ENCODE data around the gene SPATA12. TPM values are rescaled to one million over a fixed set of nuclear protein-coding genes. Genes with fewer than 3 reads are reported as not detected.

Gene SPATA12, protein sequence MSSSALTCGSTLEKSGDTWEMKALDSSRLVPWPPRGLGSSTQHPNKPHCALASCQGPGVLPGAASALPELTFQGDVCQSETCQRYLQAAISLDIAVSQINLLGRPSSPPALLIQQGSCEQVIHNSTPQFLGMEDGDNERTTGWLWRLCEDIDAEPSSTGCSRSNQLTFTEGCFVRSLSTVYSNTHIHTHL
- not detected for total RNA-seq

DNA sequence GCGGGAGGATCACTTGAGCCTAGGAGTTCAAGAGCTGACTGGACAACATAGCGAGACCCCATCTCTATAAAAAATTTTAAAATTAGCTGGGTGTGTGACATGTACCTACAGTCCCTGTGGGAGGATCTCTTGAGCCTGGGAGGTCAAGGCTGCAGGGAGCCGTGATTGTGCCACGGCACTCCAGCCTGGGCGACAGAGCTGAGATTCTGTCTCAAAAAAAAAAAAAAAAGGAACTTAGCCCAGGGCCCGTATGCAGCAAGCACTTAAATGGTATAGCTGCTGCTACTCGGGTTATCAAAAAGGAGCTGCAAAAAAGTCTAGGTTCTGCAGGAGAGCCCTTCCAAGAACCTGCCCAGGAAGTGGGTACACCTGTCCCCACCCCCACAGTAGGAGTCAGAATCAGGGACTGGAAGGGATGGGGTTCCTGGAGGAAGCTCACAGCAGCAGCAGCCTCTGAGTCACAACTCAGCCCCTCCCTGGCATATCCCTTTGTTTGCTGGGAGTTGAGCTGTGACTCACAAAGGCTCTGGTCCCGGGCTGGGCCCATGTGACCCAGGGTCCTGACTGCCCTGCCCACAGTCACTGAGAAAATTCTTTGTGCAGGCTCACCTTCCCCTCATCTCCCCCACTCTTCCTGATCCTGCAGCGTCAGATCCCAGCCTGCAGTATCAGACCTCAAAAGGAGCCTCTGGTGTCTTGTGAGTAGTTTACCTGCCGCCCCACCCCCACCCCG, at the start of gene SPATA12:
TSS of gene SPATA12 (plus strand) at position 576 of the 733 bp plus-strand sequence. CDS start 13,031 bp downstream, outside the sequence.
- H3K4me3 Mint-ChIP-seq, result no peak within 1 kb of the TSS

DNA sequence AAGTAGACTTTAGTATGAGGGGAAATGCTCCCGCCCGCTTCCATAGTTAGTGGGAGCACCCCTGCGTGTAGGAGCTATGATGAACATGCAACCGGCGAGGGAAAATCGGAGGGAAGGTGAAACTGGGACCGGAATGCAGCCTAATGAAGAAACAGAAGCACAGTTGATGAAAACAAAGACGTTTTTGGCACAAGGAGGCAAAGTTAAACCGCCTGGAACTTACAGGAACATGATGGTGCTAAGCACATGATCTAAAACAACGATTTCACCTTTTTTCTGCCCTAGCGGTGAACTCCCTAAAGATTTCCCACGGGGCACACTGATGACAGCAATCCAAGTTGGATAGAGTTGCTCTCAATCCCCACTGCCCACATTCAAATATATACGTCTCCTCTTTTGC, 49.4 kb upstream of the SPATA12 start:
- H3K4me1 Mint-ChIP-seq, result peaks cover 10% of the 10 kb centered on the region
- no peak overlapping the region for H3K27ac Mint-ChIP-seq
- ChIA-PET CTCF (no interaction called here), POLR2A (no interaction called here)
- H3K4me3 Mint-ChIP-seq, result no peak overlapping the region
- H3K27me3 Mint-ChIP-seq, result no peaks in the 10 kb centered on the region
- no peaks in the 10 kb centered on the region for H3K36me3 Mint-ChIP-seq (ENCODE audit: low read depth)
- no peak for DNase-seq
- no peaks in the 10 kb centered on the region for H3K9me3 Mint-ChIP-seq

More for the DNA sequence above, at the start of gene SPATA12:
- H3K27ac Mint-ChIP-seq, result no peak within 1 kb of the TSS
- DNase-seq, result no peak
- no peaks in the 10 kb centered on the region for H3K9me3 Mint-ChIP-seq
- ChIA-PET CTCF (no interaction called here), POLR2A (no interaction called here)
- no peaks in the 10 kb centered on the region for H3K27me3 Mint-ChIP-seq
- no peaks in the 10 kb centered on the region for H3K36me3 Mint-ChIP-seq (ENCODE audit: low read depth)
- peaks cover 11% of the 10 kb centered on the region for H3K4me1 Mint-ChIP-seq

DNA sequence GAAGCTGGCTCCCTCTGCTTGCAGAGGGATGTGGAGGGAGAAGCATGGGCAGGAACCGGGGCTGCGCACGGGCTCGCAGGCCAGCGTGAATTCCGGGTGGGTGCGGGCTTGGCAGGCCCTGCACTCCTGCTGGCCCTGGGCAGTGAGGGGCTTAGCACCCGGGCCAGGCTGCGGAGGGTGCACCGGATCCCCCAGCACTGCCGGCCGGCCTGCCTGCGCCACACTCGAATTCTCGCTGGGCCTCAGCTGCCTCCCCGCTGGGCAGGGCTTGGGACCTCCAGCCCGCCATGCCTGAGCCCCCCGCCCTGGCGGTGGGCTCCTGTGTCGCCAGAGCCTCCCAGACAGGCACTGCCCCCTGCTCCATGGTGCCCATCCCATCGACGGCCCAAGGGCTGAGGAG, 47.6 kb upstream of the SPATA12 start:
- peaks cover 1% of the 10 kb centered on the region for H3K27me3 Mint-ChIP-seq
- H3K4me1 Mint-ChIP-seq, result peaks cover 2% of the 10 kb centered on the region
- CTCF ChIA-PET, result interaction anchor here (1.5 kb wide), 1 partner anchor 8 kb away, joined by 6 read pairs; no protein-coding TSS in a partner anchor
- H3K4me3 Mint-ChIP-seq, result no peak overlapping the region
- H3K36me3 Mint-ChIP-seq (ENCODE audit: low read depth), result no peaks in the 10 kb centered on the region
- no peak overlapping the region for H3K27ac Mint-ChIP-seq
- POLR2A ChIA-PET, result no interaction called here
- H3K9me3 Mint-ChIP-seq, result no peaks in the 10 kb centered on the region
- no peak for DNase-seq

DNA sequence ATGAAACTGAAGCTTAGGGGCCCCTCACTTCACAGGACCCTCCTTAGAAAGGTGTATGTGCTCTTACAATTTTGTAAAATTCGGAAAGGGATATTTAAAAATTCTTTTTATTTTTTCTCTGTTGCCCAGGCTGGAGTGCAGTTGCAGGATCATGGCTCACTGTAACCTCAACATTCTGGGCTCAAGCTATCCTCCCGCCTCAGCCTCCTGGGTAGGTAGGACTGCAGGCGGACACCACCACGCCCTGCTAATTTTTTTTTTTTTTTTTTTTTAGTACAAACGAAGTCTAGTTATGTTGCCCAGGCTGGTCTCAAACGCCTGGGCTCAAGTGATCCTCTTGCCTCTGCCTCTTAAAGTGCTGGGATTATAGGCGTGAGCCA, 45.1 kb upstream of the SPATA12 start:
- Mint-ChIP-seq H3K4me3 (no peak overlapping the region), H3K36me3 (ENCODE audit: low read depth) (no peaks in the 10 kb centered on the region), H3K27me3 (peaks cover 1% of the 10 kb centered on the region), H3K9me3 (no peaks in the 10 kb centered on the region), H3K27ac (no peak overlapping the region), H3K4me1 (peaks cover 1% of the 10 kb centered on the region)
- no peak for DNase-seq
- POLR2A ChIA-PET, result no interaction called here
- CTCF ChIA-PET, result no interaction called here

DNA sequence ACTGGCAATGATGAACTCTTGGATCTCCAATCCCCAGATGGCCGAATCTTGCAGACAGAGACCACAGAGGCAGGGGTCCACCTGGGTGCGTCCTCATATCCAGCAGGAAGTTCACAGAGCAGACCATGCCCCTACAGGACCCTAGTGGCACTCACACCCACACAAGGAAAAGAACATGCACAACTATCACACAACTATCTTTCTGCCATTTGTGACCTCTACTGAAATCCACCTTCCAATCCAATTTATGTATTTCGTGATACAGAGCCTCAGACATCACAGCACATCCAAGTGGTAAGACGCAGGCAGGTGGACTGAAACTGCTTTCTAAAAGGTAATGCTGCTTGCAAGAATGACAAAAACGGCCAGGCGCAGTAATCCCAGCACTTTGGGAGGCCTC, 44.6 kb upstream of the SPATA12 start:
- peaks cover 1% of the 10 kb centered on the region for H3K4me1 Mint-ChIP-seq
- ChIA-PET POLR2A (no interaction called here), CTCF (interaction anchor here (0.7 kb wide), 2 partner anchors 14 to 274 kb away, joined by 3 read pairs; no protein-coding TSS in a partner anchor)
- DNase-seq, result no peak
- H3K4me3 Mint-ChIP-seq, result no peak overlapping the region
- peaks cover 1% of the 10 kb centered on the region for H3K27me3 Mint-ChIP-seq
- H3K27ac Mint-ChIP-seq, result no peak overlapping the region
- no peaks in the 10 kb centered on the region for H3K36me3 Mint-ChIP-seq (ENCODE audit: low read depth)
- H3K9me3 Mint-ChIP-seq, result no peaks in the 10 kb centered on the region

DNA sequence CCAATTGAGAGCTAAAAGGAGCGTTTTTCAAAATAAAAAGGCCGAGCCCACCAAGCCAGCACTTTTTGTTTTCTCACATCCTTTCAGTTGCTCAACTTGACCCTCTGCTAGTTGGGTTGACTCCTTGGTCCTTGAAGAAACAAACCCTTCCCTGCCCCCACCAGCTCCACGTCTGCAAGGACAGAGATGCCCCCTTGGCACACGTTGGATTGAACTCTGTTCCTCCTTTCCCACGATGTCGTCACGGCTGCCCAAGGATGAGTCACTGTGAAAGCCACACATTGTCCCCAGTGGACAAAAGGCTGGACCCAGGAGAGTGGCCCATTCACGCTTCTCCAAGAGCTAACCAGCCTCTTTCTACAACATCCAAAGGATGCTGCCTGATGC, 43.0 kb upstream of the SPATA12 start:
- Mint-ChIP-seq H3K9me3 (no peaks in the 10 kb centered on the region), H3K4me3 (no peak overlapping the region), H3K27ac (no peak overlapping the region), H3K27me3 (peaks cover 1% of the 10 kb centered on the region), H3K36me3 (ENCODE audit: low read depth) (no peaks in the 10 kb centered on the region), H3K4me1 (peaks cover 1% of the 10 kb centered on the region)
- ChIA-PET CTCF (interaction anchor here (1.2 to 1.4 kb wide), 2 partner anchors 10 to 315 kb away, joined by 3 read pairs; no protein-coding TSS in a partner anchor), POLR2A (no interaction called here)
- no peak for DNase-seq

DNA sequence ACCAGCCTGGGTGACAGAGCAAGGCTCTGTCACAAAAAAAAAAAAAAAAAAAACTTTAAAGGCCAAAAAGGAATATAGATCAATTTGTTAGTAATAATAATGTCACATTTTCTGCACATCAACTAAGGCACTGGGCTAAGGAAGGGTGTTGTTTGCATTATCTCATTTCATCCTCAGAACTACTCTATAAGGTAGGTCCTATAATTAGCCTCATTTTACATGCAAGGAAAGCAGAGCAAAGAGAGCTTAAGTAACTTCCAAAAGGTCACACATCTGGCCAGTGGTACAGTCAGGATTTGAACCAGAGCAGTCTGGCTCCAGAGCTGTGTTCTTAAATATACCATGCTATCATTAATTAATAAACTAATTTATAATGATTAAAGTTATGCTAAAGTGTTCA, 42.2 kb upstream of the SPATA12 start:
- Mint-ChIP-seq H3K9me3 (no peaks in the 10 kb centered on the region), H3K4me1 (peaks cover 1% of the 10 kb centered on the region), H3K36me3 (ENCODE audit: low read depth) (no peaks in the 10 kb centered on the region), H3K27ac (no peak overlapping the region), H3K27me3 (peaks cover 1% of the 10 kb centered on the region), H3K4me3 (no peak overlapping the region)
- DNase-seq, result no peak
- POLR2A ChIA-PET, result no interaction called here
- CTCF ChIA-PET, result interaction anchor here (1.2 kb wide), 1 partner anchor 316 kb away, joined by 3 read pairs; no protein-coding TSS in a partner anchor

DNA sequence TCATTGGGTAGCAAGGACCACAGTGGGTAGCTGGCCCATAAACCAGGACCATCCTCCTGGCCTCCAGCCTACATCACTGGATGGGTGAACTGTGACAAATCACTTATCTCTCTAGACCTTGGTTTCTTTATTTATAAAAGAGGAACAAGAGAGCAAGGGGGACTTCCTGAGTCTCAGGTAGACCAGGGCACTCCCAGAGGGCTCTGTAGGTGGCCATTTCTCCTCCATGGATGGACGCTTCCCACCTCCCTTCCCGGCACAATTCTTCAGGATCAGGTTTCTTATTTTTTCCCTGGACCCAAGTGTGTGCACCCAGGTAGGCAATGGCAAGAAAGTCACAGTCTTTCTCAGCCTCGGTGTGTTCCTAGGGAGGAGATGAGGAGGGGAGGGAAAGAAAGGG, 41.4 kb upstream of the SPATA12 start:
- Mint-ChIP-seq H3K9me3 (no peaks in the 10 kb centered on the region), H3K27ac (no peak overlapping the region), H3K27me3 (peaks cover 1% of the 10 kb centered on the region), H3K4me1 (peaks cover 1% of the 10 kb centered on the region), H3K4me3 (no peak overlapping the region), H3K36me3 (ENCODE audit: low read depth) (no peaks in the 10 kb centered on the region)
- no peak for DNase-seq
- ChIA-PET POLR2A (no interaction called here), CTCF (interaction anchor here (0.7 to 1.1 kb wide), 2 partner anchors 10 to 11 kb away, joined by 3 read pairs; no protein-coding TSS in a partner anchor)

DNA sequence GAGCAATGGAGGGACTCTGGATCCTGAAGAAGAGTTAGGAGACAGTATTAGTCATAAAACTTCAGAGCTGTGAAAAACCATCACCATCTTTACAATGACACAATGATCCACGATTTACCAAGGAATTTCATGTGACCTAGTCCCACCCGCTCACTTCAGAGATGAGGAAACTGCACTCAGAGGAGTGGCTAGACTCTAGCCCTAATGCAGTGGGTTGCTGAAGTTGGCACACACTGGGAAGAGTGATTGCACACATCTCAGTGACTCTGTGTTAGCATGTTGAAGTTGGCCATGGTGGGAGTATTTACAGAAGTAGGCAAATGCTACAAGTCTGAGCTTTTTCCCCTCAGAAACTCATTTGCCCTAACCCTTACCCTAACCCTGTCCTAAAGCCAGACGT, 35.2 kb upstream of the SPATA12 start:
- H3K36me3 Mint-ChIP-seq (ENCODE audit: low read depth), result no peaks in the 10 kb centered on the region
- CTCF ChIA-PET, result interaction anchor here (1.3 kb wide), 1 partner anchor 22 kb away, joined by 3 read pairs; no protein-coding TSS in a partner anchor
- H3K9me3 Mint-ChIP-seq, result no peaks in the 10 kb centered on the region

DNA sequence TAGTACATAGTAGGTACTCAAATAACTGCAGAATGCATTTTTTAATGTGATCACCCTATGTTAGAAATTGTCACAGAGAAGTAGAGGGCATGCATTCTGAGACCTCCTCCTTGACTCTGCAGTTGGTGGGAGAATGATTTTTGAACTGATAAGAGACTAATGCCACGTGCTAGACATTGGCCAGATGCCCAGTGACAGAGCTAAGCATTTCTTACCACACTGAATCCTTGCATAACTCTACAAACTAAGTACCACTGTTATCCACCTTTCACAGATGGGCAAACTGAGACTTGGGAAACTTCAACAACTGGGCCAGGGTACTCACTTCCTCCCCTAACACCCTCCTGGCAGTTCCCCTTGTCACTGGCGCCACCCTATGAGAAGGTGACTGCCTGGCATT, 33.5 kb upstream of the SPATA12 start:
- CTCF ChIA-PET, result interaction anchor here (0.7 kb wide), 1 partner anchor 10 kb away, joined by 3 read pairs; no protein-coding TSS in a partner anchor
- POLR2A ChIA-PET, result no interaction called here
- no peak overlapping the region for H3K4me3 Mint-ChIP-seq
- H3K27ac Mint-ChIP-seq, result no peak overlapping the region
- no peaks in the 10 kb centered on the region for H3K4me1 Mint-ChIP-seq
- no peaks in the 10 kb centered on the region for H3K9me3 Mint-ChIP-seq
- no peaks in the 10 kb centered on the region for H3K36me3 Mint-ChIP-seq (ENCODE audit: low read depth)
- H3K27me3 Mint-ChIP-seq, result no peaks in the 10 kb centered on the region
- DNase-seq, result no peak

More for the DNA sequence above, 35.2 kb upstream of the SPATA12 start:
- POLR2A ChIA-PET, result no interaction called here
- Mint-ChIP-seq H3K27ac (no peak overlapping the region), H3K27me3 (no peaks in the 10 kb centered on the region), H3K4me3 (no peak overlapping the region), H3K4me1 (no peaks in the 10 kb centered on the region)
- DNase-seq, result no peak

DNA sequence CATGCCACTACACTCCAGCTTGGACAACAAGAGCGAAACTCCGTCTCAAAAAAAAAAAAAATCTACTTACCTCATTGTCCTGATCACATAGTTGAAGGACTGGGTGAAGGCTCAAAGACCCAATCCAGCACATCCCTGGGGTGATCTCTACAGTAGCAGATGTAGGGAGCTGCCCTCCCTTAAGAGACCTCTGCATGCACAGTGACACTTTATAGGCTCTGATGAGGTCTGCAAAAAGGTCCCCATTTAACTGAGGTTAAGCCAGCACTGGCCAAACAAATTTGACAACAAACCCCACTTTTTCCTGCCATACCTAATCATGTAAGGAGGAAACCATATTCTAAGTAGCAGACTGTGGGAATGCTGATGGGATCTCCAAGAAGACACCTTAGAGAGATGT, 31.1 kb upstream of the SPATA12 start:
- no peaks in the 10 kb centered on the region for H3K36me3 Mint-ChIP-seq (ENCODE audit: low read depth)

DNA sequence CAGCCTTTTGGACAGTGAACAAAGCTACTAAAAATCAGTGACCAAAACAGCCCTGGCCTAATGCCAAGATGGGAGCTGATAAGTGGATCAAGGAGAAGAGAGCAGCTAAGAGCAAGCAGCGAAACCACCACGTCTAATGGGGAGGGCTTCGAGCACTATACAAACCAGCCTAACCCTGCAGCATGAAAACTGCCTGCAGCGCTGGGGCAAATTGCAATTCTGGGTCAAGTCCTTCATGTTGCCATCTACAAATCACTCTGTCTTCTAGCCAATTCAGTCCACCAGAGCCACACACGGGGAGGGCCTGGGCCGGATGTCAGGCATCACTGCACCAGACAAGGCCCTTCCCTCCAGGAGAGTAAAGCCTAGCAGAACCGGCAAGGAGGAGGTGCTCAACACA, 30.5 kb upstream of the SPATA12 start:
- CTCF ChIA-PET, result interaction anchor here (1.1 kb wide), 1 partner anchor 13 kb away, joined by 3 read pairs; no protein-coding TSS in a partner anchor
- no peaks in the 10 kb centered on the region for H3K9me3 Mint-ChIP-seq
- POLR2A ChIA-PET, result no interaction called here
- H3K4me1 Mint-ChIP-seq, result no peaks in the 10 kb centered on the region
- H3K27ac Mint-ChIP-seq, result no peak overlapping the region
- DNase-seq, result no peak
- H3K4me3 Mint-ChIP-seq, result no peak overlapping the region
- H3K27me3 Mint-ChIP-seq, result peaks cover 6% of the 10 kb centered on the region
- H3K36me3 Mint-ChIP-seq (ENCODE audit: low read depth), result no peaks in the 10 kb centered on the region

More for the DNA sequence above, 31.1 kb upstream of the SPATA12 start:
- H3K4me3 Mint-ChIP-seq, result no peak overlapping the region
- no peaks in the 10 kb centered on the region for H3K9me3 Mint-ChIP-seq
- CTCF ChIA-PET, result interaction anchor here (1.1 kb wide), 1 partner anchor 13 kb away, joined by 3 read pairs; no protein-coding TSS in a partner anchor
- no peak for DNase-seq
- H3K27me3 Mint-ChIP-seq, result peaks cover 6% of the 10 kb centered on the region
- no peaks in the 10 kb centered on the region for H3K4me1 Mint-ChIP-seq
- POLR2A ChIA-PET, result no interaction called here
- no peak overlapping the region for H3K27ac Mint-ChIP-seq

DNA sequence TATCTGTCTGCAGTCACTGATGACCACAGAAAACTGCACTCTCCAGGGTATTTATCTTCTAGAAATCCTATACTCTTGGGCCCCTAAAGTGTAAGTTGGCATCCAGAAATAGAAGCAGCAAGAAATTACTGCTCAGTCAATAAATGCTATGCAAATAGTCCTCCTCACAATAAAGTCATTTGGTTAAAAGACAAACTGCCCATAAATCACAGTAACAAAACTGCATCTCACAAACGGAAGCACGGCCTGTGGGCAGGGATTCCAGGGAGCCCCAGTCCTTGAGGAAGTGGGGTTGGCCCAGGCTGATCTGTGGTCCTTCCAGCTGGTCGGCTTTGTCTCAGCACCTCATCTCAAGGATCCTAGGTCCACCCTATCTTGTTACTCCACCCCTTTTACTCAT, 29.7 kb upstream of the SPATA12 start:
- no peak overlapping the region for H3K27ac Mint-ChIP-seq
- no peak for DNase-seq
- no peak overlapping the region for H3K4me3 Mint-ChIP-seq
- peaks cover 6% of the 10 kb centered on the region for H3K27me3 Mint-ChIP-seq
- ChIA-PET POLR2A (no interaction called here), CTCF (no interaction called here)
- H3K9me3 Mint-ChIP-seq, result no peaks in the 10 kb centered on the region
- H3K36me3 Mint-ChIP-seq (ENCODE audit: low read depth), result no peaks in the 10 kb centered on the region
- H3K4me1 Mint-ChIP-seq, result no peaks in the 10 kb centered on the region

All from activated CD4-positive, alpha-beta T cell treated with anti-CD3 and anti-CD28 coated beads, Interleukin-2, amount 10 ng/mL, durations not matched to agents 7 days and 5 days (primary cell).